MM.1S (cell line): ENCODE data around the gene HOXC4.

ENCODE experiments used
- CTCF ChIP-seq: fragments of 300-600 bp; sonication (generic); IDR thresholded peaks from 2 replicates; pipeline ENCODE4 v1.5.1; 2016; ENCODE audit warnings: antibody characterized with exemption, low read length, mixed read lengths
- EZH2 ChIP-seq: fragments of 300-600 bp; sonication (generic); optimal IDR thresholded peaks from 2 replicates; pipeline ENCODE3; 2017; ENCODE audit warnings: low read depth, mild to moderate bottlenecking, antibody characterized with exemption, low read length, mixed read lengths
- EZH2phosphoT487 ChIP-seq: fragments of 300-600 bp; sonication (generic); IDR thresholded peaks from 2 replicates; pipeline ENCODE4 v1.6.1; 2018; ENCODE audit warnings: antibody characterized with exemption, low read length

DNA sequence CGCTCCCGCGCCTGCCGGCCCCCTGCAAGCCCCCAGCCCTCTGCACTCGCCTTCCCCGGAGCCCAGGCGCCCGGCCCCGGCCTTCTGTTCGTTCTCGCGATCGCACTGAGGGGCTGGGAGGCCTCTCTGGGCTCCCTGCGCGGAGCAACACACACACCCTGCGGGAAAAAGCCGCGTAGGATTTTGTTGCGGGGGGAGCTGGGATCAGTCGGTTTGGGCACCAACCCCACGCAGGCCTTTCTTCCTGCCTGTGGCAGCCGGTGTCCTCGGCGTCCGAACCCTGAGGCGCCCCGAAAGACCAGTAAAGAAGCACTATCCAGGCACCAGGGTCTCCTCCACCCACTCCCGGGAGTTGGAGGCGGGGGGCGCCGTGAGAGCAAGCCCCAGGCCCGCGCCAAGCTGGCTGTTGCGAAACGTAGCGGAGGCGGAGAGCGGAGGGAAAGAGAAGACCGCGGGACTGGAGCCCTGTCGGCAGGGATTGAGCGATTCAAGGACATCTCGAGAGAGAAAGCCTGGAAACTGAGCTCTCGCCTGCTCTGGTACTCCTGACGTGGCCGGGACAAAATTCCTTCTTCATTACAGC lies 22.7 kb upstream of the HOXC4 start:
- no peak for TF ChIP-seq CTCF
- peak; percentile 99 for TF ChIP-seq EZH2
- TF ChIP-seq EZH2phosphoT487, result peak; percentile 87
